IMR-90 (cell line): ENCODE results near the gene GFAP. TPM values are rescaled to one million over a fixed set of nuclear protein-coding genes. Genes with fewer than 3 reads are reported as not detected.

Experiments
- ATAC-seq: fragments of 200-7000 bp; cut with Tn5 transposase; 2 replicates; pipeline ENCODE4 v1.9.1; 2020; ENCODE audit warnings: low read depth, mild to moderate bottlenecking, moderate library complexity
- BruUV-seq: library from RNA; stranded (reverse); fragments of 400-500 nt; replicated peaks from 2 replicates; lab custom pipeline; 2021; lab: Mats Ljungman, UMichigan
- CTCF ChIA-PET: fragments of 300-600 bp; formaldehyde crosslinking; extraction: SDS; loops from one replicate; lab custom pipeline; 2021; ENCODE audit warnings: antibody characterized with exemption; lab: Yijun Ruan, JAX
- POLR2A ChIA-PET: fragments of 300-600 bp; sonication (Branson Sonifier 250); formaldehyde crosslinking; loops from one replicate; lab custom pipeline; 2022; ENCODE audit warnings: antibody characterized with exemption; ENCODE audit not compliant: unreplicated experiment; lab: Charles Lee
- DNase-seq: peaks from one replicate; pipeline ENCODE4 v3.0.0; 2013
- H2AFZ ChIP-seq: replicated peaks from 2 replicates; pipeline ENCODE3; 2013; ENCODE audit warnings: low read length, mild to moderate bottlenecking; ENCODE audit not compliant: poor library complexity
- H2AK5ac ChIP-seq: 2 replicates; pipeline ENCODE4 v1.6.1; 2013; ENCODE audit warnings: low read depth, low read length, inconsistent platforms
- H2AK9ac ChIP-seq: replicated peaks from 2 replicates; pipeline ENCODE3; 2013; ENCODE audit warnings: mild to moderate bottlenecking, low read depth, low read length, moderate library complexity; ENCODE audit not compliant: poor library complexity
- H2BK120ac ChIP-seq: 2 replicates; pipeline ENCODE4 v1.6.1; 2013; ENCODE audit warnings: low read depth, low read length, inconsistent platforms
- H2BK15ac ChIP-seq: 3 replicates; pipeline ENCODE4 v1.6.1; 2013; ENCODE audit warnings: low read depth, low read length, inconsistent platforms
- H2BK20ac ChIP-seq: 2 replicates; pipeline ENCODE4 v1.6.1; 2013; ENCODE audit warnings: low read depth, mild to moderate bottlenecking, inconsistent platforms, low read length, moderate library complexity
- H2BK5ac ChIP-seq: 2 replicates; pipeline ENCODE4 v1.6.1; 2013; ENCODE audit warnings: mild to moderate bottlenecking, low read depth, low read length, inconsistent platforms; ENCODE audit not compliant: poor library complexity, severe bottlenecking
- H3K14ac ChIP-seq: replicated peaks from 2 replicates; pipeline ENCODE4 v1.6.1; 2013; ENCODE audit warnings: low read depth, low read length, inconsistent platforms
- H3K18ac ChIP-seq: 2 replicates; pipeline ENCODE4 v1.6.1; 2013; ENCODE audit warnings: low read depth, low read length, control low read depth
- H3K23ac ChIP-seq: 2 replicates; pipeline ENCODE4 v1.6.1; 2013; ENCODE audit warnings: low read depth, low read length, inconsistent platforms
- H3K27ac ChIP-seq: 2 replicates; pipeline ENCODE4 v1.5.1; 2013; ENCODE audit warnings: mild to moderate bottlenecking, control low read depth, low read length; ENCODE audit not compliant: insufficient read depth
- H3K27me3 ChIP-seq: 2 replicates; pipeline ENCODE4 v1.6.1; 2013; ENCODE audit warnings: low read length; ENCODE audit not compliant: control insufficient read depth, insufficient read depth
- H3K36me3 ChIP-seq: 2 replicates; pipeline ENCODE4 v1.6.1; 2013; ENCODE audit warnings: low read length, mixed read lengths; ENCODE audit not compliant: control insufficient read depth, insufficient read depth
- H3K4ac ChIP-seq: 2 replicates; pipeline ENCODE4 v1.6.1; 2013; ENCODE audit warnings: low read depth, low read length, inconsistent platforms
- H3K4me1 ChIP-seq: 2 replicates; pipeline ENCODE4 v1.6.1; 2013; ENCODE audit warnings: low read length, mixed read lengths; ENCODE audit not compliant: control insufficient read depth, insufficient read depth
- H3K4me2 ChIP-seq: 2 replicates; pipeline ENCODE4 v1.6.1; 2013; ENCODE audit warnings: low read depth, mild to moderate bottlenecking, control low read depth, low read length, moderate library complexity
- H3K4me3 ChIP-seq: 2 replicates; pipeline ENCODE4 v1.5.1; 2013; ENCODE audit warnings: low read depth, mild to moderate bottlenecking, control low read depth, low read length, moderate library complexity; ENCODE audit not compliant: insufficient read depth
- H3K56ac ChIP-seq: 2 replicates; pipeline ENCODE4 v1.6.1; 2013; ENCODE audit warnings: low read length, inconsistent platforms; ENCODE audit not compliant: insufficient read depth; ENCODE audit errors: extremely low read depth
- H3K79me1 ChIP-seq, 2 experiments: 2 replicates each; pipeline ENCODE4 v1.6.1; 2013; ENCODE audit warnings: low read length in 2 of 2, inconsistent platforms in 1 of 2, low read depth in 1 of 2
- H3K9ac ChIP-seq: 2 replicates; pipeline ENCODE4 v1.6.1; 2013; ENCODE audit warnings: low read depth, low read length, control low read depth
- H3K9me1 ChIP-seq: 2 replicates; pipeline ENCODE4 v1.6.1; 2013; ENCODE audit warnings: low read length, inconsistent platforms; ENCODE audit not compliant: insufficient read depth
- H3K9me3 ChIP-seq: 2 replicates; pipeline ENCODE4 v1.6.1; 2013; ENCODE audit warnings: low read length; ENCODE audit not compliant: control insufficient read depth, insufficient read depth
- H4K20me1 ChIP-seq: 2 replicates; pipeline ENCODE4 v1.6.1; 2013; ENCODE audit warnings: low read length, inconsistent platforms; ENCODE audit not compliant: insufficient read depth
- H4K5ac ChIP-seq: 2 replicates; pipeline ENCODE4 v1.6.1; 2013; ENCODE audit warnings: mild to moderate bottlenecking, low read depth, low read length, control low read depth
- H4K8ac ChIP-seq, 2 experiments: 2 replicates each; pipeline ENCODE4 v1.6.1; 2013; ENCODE audit warnings: low read depth in 2 of 2, low read length in 2 of 2, control low read depth in 1 of 2, inconsistent platforms in 1 of 2
- H4K91ac ChIP-seq: 2 replicates; pipeline ENCODE4 v1.6.1; 2013; ENCODE audit warnings: low read depth, low read length, inconsistent platforms; ENCODE audit not compliant: insufficient read depth
- BHLHE40 ChIP-seq: fragments of 150-350 bp; IDR thresholded peaks from 2 replicates; pipeline ENCODE4 v1.6.1; 2016; ENCODE audit warnings: mild to moderate bottlenecking, low read depth, low read length
- CEBPB ChIP-seq: IDR thresholded peaks from 2 replicates; pipeline ENCODE4 v1.6.1; 2012; ENCODE audit warnings: low read depth, low read length, improper control_type of control experiment
- CHD1 ChIP-seq: IDR thresholded peaks from 2 replicates; pipeline ENCODE4 v1.6.1; 2012; ENCODE audit warnings: low read depth, low read length, improper control_type of control experiment
- FOS ChIP-seq: fragments of 150-350 bp; IDR thresholded peaks from 2 replicates; pipeline ENCODE4 v1.6.1; 2016; ENCODE audit warnings: low read depth, low read length
- MAFK ChIP-seq: IDR thresholded peaks from 2 replicates; pipeline ENCODE4 v1.6.1; 2012; ENCODE audit warnings: low read depth, low read length, improper control_type of control experiment
- MAZ ChIP-seq: IDR thresholded peaks from 2 replicates; pipeline ENCODE4 v1.6.1; 2012; ENCODE audit warnings: low read depth, mild to moderate bottlenecking, low read length, improper control_type of control experiment, moderate library complexity, borderline replicate concordance
- MXI1 ChIP-seq: IDR thresholded peaks from 2 replicates; pipeline ENCODE4 v1.6.1; 2012; ENCODE audit warnings: low read depth, mild to moderate bottlenecking, low read length, moderate library complexity, borderline replicate concordance
- RAD21 ChIP-seq: IDR thresholded peaks from 2 replicates; pipeline ENCODE4 v1.6.1; 2012; ENCODE audit warnings: low read length, improper control_type of control experiment
- RCOR1 ChIP-seq: IDR thresholded peaks from 2 replicates; pipeline ENCODE4 v1.6.1; 2012; ENCODE audit warnings: mild to moderate bottlenecking, low read length, improper control_type of control experiment; ENCODE audit not compliant: insufficient replicate concordance
- RFX5 ChIP-seq: IDR thresholded peaks from 2 replicates; pipeline ENCODE4 v1.8.0; 2012; ENCODE audit warnings: low read depth, mild to moderate bottlenecking, low read length, moderate library complexity
- SMC3 ChIP-seq: fragments of 150-350 bp; IDR thresholded peaks from 2 replicates; pipeline ENCODE4 v1.6.1; 2016; ENCODE audit warnings: low read depth, mild to moderate bottlenecking, antibody characterized with exemption, low read length, moderate library complexity
- WGBS, 2 experiments: methylation state at CpG; one replicate each; pipeline versions ENCODE4 v1.1.5 to v1.1.7; 2013; ENCODE audit warnings: missing lambda C conversion rate in 2 of 2; ENCODE audit not compliant: insufficient read length in 1 of 2; ENCODE audit errors: extremely low coverage in 2 of 2; 5-methylcytosine and 5-hydroxymethylcytosine counted together
- dilution Hi-C: fragments of 300-500 bp; cut with HindIII; formaldehyde crosslinking; loops from one replicate; pipeline ENCODE4 v1.14.3; 2018; ENCODE audit warnings: low sequenced_read_pairs; ENCODE audit not compliant: unreplicated experiment
- in situ Hi-C: fragments of 300-500 bp; cut with MboI; formaldehyde crosslinking; loops from 3 replicates; pipeline ENCODE4 v1.14.3; 2019; ENCODE audit warnings: low sequenced_read_pairs, inconsistent platforms, mixed read lengths
- intact Hi-C: fragments of 100-400 bp; cut with micrococcal nuclease; formaldehyde crosslinking; loops from 2 replicates; pipeline ENCODE4 v1.10.0; 2022
- polyA plus RNA-seq, 3 experiments: library from polyadenylated mRNA; depleted of rRNA; stranded (reverse); fragments of >200 nt; gene quantifications; 2 replicates each; pipeline ENCODE4 v1.2.3, GENCODE V29; 2012; ENCODE audit warnings: low replicate concordance in 1 of 3
- total RNA-seq: library from RNA; depleted of rRNA; stranded (reverse); fragments of >200 nt; gene quantifications from 2 replicates; pipeline ENCODE4 v1.2.3, GENCODE V29; 2012
- TF ChIP-seq, protein P1 (sequence below): fragments of 150-350 bp; IDR thresholded peaks from 2 replicates; pipeline ENCODE4 v1.6.1; 2016; ENCODE audit warnings: low read depth, mild to moderate bottlenecking, low read length, moderate library complexity, borderline replicate concordance
- TF ChIP-seq, protein P2 (sequence below): fragments of 150-350 bp; IDR thresholded peaks from 2 replicates; pipeline ENCODE4 v1.6.1; 2017; ENCODE audit warnings: mild to moderate bottlenecking, antibody characterized with exemption, low read length, low read depth
- TF ChIP-seq, protein P3 (sequence below): conservative IDR thresholded peaks from 2 replicates; pipeline ENCODE4 v1.5.1; 2012; ENCODE audit warnings: mild to moderate bottlenecking, low read depth, low read length, improper control_type of control experiment

The GFAP gene
- total and polyA plus RNA-seq, 2 of the 4 experiments (the other 2 are of a cell fraction), result 0.18 to 0.19 TPM

DNA sequence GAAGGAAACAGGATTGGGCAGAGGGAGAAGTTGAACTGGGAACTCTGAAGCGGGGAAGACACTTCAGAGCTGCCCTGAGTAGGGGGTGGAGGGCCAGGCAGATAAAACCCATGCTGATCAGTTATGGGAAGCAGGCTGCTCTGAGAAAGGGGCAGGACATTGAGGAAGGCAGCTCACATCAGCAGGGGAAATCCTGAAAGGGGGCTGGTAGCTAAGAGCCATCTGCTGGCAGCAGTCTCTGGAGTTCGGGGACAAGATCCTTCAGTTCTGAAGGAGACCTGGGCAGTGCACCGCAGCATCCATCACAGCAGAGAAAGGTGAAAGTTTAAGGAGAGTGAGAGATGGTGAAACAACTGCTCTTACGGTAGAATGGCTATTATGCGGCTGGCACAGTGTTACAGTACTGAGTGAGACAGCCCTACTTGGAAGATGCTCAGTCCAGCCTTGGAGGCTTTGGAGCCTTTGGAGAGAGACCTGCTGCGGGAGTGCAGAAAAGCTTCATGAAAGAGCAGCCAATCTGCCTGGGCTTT is 37.7 kb upstream of the GFAP start:
- dilution Hi-C loops (no loop called here), intact Hi-C loops (no loop called here), in situ Hi-C loops (no loop called here)
- ChIA-PET POLR2A (no interaction called here), CTCF (no interaction called here)
- no peak overlapping the region for H2BK20ac ChIP-seq
- H2AK5ac ChIP-seq, result no peak overlapping the region
- no peak overlapping the region for H4K8ac ChIP-seq
- H3K18ac ChIP-seq, result no peak overlapping the region
- no peak overlapping the region for H3K4me3 ChIP-seq
- peaks cover 8% of the 10 kb centered on the region; the same call in 1 of the 2 replicates for H3K27me3 ChIP-seq
- TF ChIP-seq MXI1 (no peak), BHLHE40 (no peak), RFX5 (no peak), MAFK (no peak), RAD21 (no peak), CEBPB (no peak), FOS (no peak), MAZ (no peak), RCOR1 (no peak), CHD1 (no peak), SMC3 (no peak)
- TF ChIP-seq, protein P1, sequence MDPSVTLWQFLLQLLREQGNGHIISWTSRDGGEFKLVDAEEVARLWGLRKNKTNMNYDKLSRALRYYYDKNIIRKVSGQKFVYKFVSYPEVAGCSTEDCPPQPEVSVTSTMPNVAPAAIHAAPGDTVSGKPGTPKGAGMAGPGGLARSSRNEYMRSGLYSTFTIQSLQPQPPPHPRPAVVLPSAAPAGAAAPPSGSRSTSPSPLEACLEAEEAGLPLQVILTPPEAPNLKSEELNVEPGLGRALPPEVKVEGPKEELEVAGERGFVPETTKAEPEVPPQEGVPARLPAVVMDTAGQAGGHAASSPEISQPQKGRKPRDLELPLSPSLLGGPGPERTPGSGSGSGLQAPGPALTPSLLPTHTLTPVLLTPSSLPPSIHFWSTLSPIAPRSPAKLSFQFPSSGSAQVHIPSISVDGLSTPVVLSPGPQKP, result no peak
- TF ChIP-seq, protein P2, sequence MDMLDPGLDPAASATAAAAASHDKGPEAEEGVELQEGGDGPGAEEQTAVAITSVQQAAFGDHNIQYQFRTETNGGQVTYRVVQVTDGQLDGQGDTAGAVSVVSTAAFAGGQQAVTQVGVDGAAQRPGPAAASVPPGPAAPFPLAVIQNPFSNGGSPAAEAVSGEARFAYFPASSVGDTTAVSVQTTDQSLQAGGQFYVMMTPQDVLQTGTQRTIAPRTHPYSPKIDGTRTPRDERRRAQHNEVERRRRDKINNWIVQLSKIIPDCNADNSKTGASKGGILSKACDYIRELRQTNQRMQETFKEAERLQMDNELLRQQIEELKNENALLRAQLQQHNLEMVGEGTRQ, result no peak
- TF ChIP-seq, protein P3, sequence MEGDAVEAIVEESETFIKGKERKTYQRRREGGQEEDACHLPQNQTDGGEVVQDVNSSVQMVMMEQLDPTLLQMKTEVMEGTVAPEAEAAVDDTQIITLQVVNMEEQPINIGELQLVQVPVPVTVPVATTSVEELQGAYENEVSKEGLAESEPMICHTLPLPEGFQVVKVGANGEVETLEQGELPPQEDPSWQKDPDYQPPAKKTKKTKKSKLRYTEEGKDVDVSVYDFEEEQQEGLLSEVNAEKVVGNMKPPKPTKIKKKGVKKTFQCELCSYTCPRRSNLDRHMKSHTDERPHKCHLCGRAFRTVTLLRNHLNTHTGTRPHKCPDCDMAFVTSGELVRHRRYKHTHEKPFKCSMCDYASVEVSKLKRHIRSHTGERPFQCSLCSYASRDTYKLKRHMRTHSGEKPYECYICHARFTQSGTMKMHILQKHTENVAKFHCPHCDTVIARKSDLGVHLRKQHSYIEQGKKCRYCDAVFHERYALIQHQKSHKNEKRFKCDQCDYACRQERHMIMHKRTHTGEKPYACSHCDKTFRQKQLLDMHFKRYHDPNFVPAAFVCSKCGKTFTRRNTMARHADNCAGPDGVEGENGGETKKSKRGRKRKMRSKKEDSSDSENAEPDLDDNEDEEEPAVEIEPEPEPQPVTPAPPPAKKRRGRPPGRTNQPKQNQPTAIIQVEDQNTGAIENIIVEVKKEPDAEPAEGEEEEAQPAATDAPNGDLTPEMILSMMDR, result no peak
- no peak overlapping the region for H3K4ac ChIP-seq
- H3K36me3 ChIP-seq, result no peaks in the 10 kb centered on the region
- no peak overlapping the region for H2BK120ac ChIP-seq
- ATAC-seq (no peak), DNase-seq (no peak)
- H2AK9ac ChIP-seq, result no peak overlapping the region
- no peaks in the 10 kb centered on the region for H3K4me1 ChIP-seq
- H4K91ac ChIP-seq, result no peak overlapping the region
- H2BK5ac ChIP-seq, result no peak overlapping the region
- H2AFZ ChIP-seq, result no peak overlapping the region
- no peak overlapping the region for H4K5ac ChIP-seq
- H3K9ac ChIP-seq, result no peak overlapping the region
- H3K56ac ChIP-seq, result no peak overlapping the region
- no peaks in the 10 kb centered on the region; the same call in 1 of the 2 replicates for H3K9me1 ChIP-seq
- 59% methylated on average over 2 of the region's 6 CpGs; no CpG with 5 or more reads in 1 of the 2 experiments for WGBS, 2 experiments
- H3K14ac ChIP-seq, result no peak overlapping the region
- H3K4me2 ChIP-seq, result no peak overlapping the region
- no TSS peak for BruUV-seq
- peaks cover 5% of the 10 kb centered on the region in 2 experiments; a peak in 2 of 4 replicates for H3K79me1 ChIP-seq
- H3K23ac ChIP-seq, result no peak overlapping the region
- H4K20me1 ChIP-seq, result no peaks in the 10 kb centered on the region
- no peak overlapping the region for H2BK15ac ChIP-seq
- no peaks in the 10 kb centered on the region for H3K9me3 ChIP-seq
- H3K27ac ChIP-seq, result no peak overlapping the region
